ENCODE measurements around the gene L3MBTL4. TPM values are rescaled to one million over a fixed set of nuclear protein-coding genes. Genes with fewer than 3 reads are reported as not detected.

L3MBTL4 gene
- total and polyA plus RNA-seq, 8 donors: 2.5 to 15.1 (median 6.4) TPM

DNA sequence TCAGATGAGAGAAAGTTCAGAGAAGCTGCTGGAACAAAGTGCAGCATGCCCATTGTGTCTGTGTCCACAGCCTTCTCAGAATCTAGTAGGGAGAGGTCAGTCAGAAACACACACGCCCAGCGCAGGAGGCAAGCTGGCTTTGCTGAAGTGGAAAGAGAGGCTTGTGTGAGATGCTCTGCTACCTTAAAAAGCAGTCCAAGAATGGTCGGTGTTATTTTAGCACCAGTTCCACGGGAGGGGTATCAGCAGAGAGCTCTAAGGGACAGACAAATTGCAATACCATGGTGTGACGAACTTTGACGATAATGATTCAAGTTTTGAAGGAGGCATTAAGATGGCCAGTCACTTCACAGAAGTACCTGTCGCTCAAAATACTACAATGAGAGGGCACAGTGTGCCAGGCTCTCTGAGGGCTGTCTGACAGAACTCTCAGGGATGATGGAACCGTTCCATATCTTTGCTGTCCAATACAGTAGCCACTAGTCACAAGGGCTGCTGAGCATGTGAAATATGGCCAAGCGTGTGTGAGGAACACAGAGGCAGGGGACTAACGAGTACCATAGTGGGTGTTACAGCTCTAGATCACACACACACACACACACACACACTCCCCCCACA is 281.9 kb downstream of the L3MBTL4 start:
- WGBS, 2 donors: 85 to 92% methylated on average over 10 of the region's 10 CpGs
- DNase-seq: no peak

DNA sequence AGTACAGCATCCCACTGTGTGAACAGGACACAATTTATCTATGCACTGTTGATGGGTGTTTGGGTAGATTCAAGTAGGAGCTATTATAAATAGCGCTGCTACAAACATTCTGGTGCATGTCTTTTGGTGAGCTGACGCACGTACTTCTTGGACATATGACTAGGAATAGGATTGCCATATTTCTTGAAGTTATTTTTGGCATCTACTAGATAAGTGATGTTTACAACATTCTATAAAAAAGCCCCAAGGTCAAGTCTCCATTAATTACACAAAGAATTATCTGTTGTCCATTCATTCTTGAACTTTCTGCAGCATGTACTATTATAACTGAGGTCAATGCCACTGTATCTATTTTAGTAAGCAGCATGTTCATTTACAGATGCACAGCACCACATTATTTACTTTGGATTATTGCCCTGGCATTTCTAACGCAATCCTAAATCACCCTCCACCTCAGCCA is 293.9 kb downstream of the L3MBTL4 start:
- Histone ChIP-seq H3K27me3 (no peaks in the 10 kb centered on the region), H3K27ac (no peak overlapping the region), H3K4me1 (peaks cover 0 to 4% (median 0%) of the 10 kb centered on the region in 3 donors), H3K9me3 (no peaks in the 10 kb centered on the region), H3K4me3 (no peak overlapping the region), H3K36me3 (no peaks in the 10 kb centered on the region)
- no peak for ATAC-seq
- WGBS, 2 donors: 46 to 50% methylated on average over 4 of the region's 4 CpGs
- intact Hi-C loops (cut with DNase I): no loop called here
- TF ChIP-seq, protein P1, sequence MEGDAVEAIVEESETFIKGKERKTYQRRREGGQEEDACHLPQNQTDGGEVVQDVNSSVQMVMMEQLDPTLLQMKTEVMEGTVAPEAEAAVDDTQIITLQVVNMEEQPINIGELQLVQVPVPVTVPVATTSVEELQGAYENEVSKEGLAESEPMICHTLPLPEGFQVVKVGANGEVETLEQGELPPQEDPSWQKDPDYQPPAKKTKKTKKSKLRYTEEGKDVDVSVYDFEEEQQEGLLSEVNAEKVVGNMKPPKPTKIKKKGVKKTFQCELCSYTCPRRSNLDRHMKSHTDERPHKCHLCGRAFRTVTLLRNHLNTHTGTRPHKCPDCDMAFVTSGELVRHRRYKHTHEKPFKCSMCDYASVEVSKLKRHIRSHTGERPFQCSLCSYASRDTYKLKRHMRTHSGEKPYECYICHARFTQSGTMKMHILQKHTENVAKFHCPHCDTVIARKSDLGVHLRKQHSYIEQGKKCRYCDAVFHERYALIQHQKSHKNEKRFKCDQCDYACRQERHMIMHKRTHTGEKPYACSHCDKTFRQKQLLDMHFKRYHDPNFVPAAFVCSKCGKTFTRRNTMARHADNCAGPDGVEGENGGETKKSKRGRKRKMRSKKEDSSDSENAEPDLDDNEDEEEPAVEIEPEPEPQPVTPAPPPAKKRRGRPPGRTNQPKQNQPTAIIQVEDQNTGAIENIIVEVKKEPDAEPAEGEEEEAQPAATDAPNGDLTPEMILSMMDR (IDR thresholded peaks at IDR 0.05): no peak
- DNase-seq: no peak
- FAIRE-seq: no peak

More for the DNA sequence above, 281.9 kb downstream of the L3MBTL4 start:
- no peak for ATAC-seq
- H3K9me3 ChIP-seq: no peaks in the 10 kb centered on the region
- no peaks in the 10 kb centered on the region for H3K27me3 ChIP-seq
- FAIRE-seq: no peak
- intact Hi-C loops (cut with DNase I): no loop called here
- H3K4me3 ChIP-seq: no peak overlapping the region
- no peak overlapping the region for H3K27ac ChIP-seq
- no peaks in the 10 kb centered on the region for H3K36me3 ChIP-seq
- no peaks in the 10 kb centered on the region for H3K4me1 ChIP-seq
- TF ChIP-seq, protein P1 (IDR thresholded peaks at IDR 0.05): no peak

DNA sequence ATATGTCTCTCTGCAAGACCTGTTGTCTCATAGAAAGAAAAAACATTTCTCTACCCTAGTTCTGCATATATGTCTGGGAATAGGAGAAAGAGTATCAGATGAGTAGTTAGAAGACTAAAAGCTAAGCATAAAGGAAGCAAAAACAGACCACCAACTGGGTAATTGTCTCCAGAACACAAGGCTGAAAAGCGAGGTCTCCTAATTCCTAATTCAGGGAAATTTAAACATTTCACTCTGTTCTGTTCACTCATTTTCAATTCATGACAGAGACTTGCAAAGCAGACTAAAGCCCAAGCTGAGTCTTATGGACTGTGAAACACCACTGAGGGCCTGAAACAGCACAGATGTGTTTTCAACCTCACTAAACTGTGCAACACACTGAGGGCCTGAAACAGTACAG is 294.9 kb downstream of the L3MBTL4 start:
- no peaks in the 10 kb centered on the region for H3K36me3 ChIP-seq
- DNase-seq (no peak), ATAC-seq (no peak), FAIRE-seq (no peak)
- H3K27me3 ChIP-seq: no peaks in the 10 kb centered on the region
- 85 to 96% methylated on average over 1 of the region's 1 CpG for WGBS, 2 donors
- H3K9me3 ChIP-seq: no peaks in the 10 kb centered on the region
- intact Hi-C loops (cut with DNase I): no loop called here
- no peak overlapping the region for H3K27ac ChIP-seq
- peaks cover 0 to 4% (median 0%) of the 10 kb centered on the region in 3 donors for H3K4me1 ChIP-seq
- TF ChIP-seq, protein P1 (IDR thresholded peaks at IDR 0.05): no peak
- no peak overlapping the region for H3K4me3 ChIP-seq

DNA sequence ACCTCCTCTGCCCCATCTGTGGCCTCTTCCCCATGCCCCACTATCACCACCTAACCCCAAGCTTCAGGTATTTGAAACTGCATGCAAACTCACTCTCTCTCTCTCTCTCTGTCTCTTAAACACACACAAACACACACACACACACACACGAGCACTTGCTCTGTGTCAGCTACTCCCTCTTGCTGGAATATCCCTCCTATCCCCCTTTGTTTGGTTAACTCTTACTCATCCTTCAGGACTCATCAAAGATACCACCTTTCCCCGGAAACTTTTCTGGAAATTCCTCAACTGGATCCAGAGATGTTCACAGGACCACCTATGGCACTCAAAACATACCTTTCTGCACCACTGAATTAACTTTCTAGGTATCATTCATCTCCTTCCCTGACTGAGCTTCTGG is 296.6 kb downstream of the L3MBTL4 start:
- intact Hi-C loops (cut with DNase I): no loop called here
- ATAC-seq: no peak
- TF ChIP-seq, protein P1 (IDR thresholded peaks at IDR 0.05): no peak
- no peaks in the 10 kb centered on the region for H3K27me3 ChIP-seq
- H3K4me1 ChIP-seq: peaks cover 0 to 4% (median 0%) of the 10 kb centered on the region in 3 donors
- DNase-seq: no peak
- no peaks in the 10 kb centered on the region for H3K36me3 ChIP-seq
- 63 to 77% methylated on average over 2 of the region's 2 CpGs for WGBS, 2 donors
- H3K27ac ChIP-seq: no peak overlapping the region
- no peak overlapping the region for H3K4me3 ChIP-seq
- H3K9me3 ChIP-seq: no peaks in the 10 kb centered on the region
- FAIRE-seq: no peak

DNA sequence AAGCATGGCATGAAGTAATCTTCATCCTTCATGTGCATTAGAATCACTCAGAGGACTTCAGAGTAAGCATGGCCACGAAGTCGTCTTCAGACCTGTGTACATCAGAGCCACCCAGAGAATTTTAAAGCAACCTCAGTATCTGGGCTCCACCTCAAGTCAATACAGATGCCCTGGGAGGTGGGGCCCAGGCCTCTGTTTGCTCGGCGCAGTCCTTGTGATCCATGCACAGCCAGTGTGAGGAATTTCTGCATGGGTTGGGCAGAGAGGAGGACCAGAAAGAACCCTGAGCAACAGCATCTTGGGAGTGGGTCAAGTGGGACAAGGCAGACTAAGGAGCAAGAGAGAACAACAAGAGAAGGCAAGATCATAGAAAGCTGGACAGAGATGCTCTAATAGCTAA is 299.0 kb downstream of the L3MBTL4 start:
- Histone ChIP-seq H3K36me3 (no peaks in the 10 kb centered on the region), H3K4me3 (no peak overlapping the region), H3K27ac (no peak overlapping the region), H3K4me1 (peaks cover 0 to under 1% (median 0%) of the 10 kb centered on the region in 3 donors), H3K9me3 (no peaks in the 10 kb centered on the region), H3K27me3 (no peaks in the 10 kb centered on the region)
- ATAC-seq (no peak), DNase-seq (no peak), FAIRE-seq (no peak)
- TF ChIP-seq, protein P1 (IDR thresholded peaks at IDR 0.05): no peak
- intact Hi-C loops (cut with DNase I): no loop called here
- 83 to 88% methylated on average over 4 of the region's 4 CpGs for WGBS, 2 donors
